Right lobe of liver (tissue), 6 donors: ENCODE measurements around the gene FADS6. TPM values are rescaled to one million over a fixed set of nuclear protein-coding genes. Genes with fewer than 3 reads are reported as not detected.
A peak's percentile ranks its signal among the peaks of the same experiment; 100 is the strongest.
"Not testable (repeated sequence)": the region's sequence is repeated elsewhere in the genome, so short reads cannot be mapped to it uniquely, and the experiment has no call there.

Experiments used
- ATAC-seq, 4 donors: fragments of 200-7000 bp; cut with Tn5 transposase; one replicate each; pipeline ENCODE4 v1.9.1; 2020; ENCODE audit warnings: mild to moderate bottlenecking in 4 of 4, moderate library complexity in 4 of 4
- DNase-seq, 3 donors: peaks; one replicate each; pipeline ENCODE4 v3.0.0-alpha.2; 2020
- H3K27ac ChIP-seq, 3 donors: fragments of 200-600 bp; one replicate each; pipeline ENCODE4 v1.8.0; 2022
- H3K27me3 ChIP-seq, 2 donors: fragments of 200-600 bp; one replicate each; pipeline ENCODE4 v1.8.0; 2022
- H3K36me3 ChIP-seq, 4 donors: fragments of 200-600 bp; sonication (generic) in 1 of 4; one replicate each; pipeline versions ENCODE4 v1.5.1 to v1.8.0; 2017 to 2022; ENCODE audit warnings: control low read depth in 1 of 4
- H3K4me1 ChIP-seq, 4 donors: fragments of 200-600 bp; sonication (generic) in 1 of 4; one replicate each; pipeline versions ENCODE4 v1.5.1 to v1.8.0; 2017 to 2022; ENCODE audit warnings: control low read depth in 1 of 4
- H3K4me3 ChIP-seq, 3 donors: fragments of 200-600 bp; one replicate each; pipeline ENCODE4 v1.8.0; 2022
- H3K9me3 ChIP-seq, 4 donors: fragments of 200-600 bp; sonication (generic) in 1 of 4; one replicate each; pipeline versions ENCODE4 v1.5.1 to v1.8.0; 2017 to 2022; ENCODE audit warnings: control low read depth in 1 of 4
- CTCF ChIP-seq, 4 donors: fragments of 200-600 bp in 3 of 4; fragments of 450-650 bp in 1 of 4; IDR thresholded peaks; one replicate each; pipeline versions ENCODE4 v1.5.1 to v1.8.0; 2016 to 2022; ENCODE audit warnings: antibody characterized with exemption in 4 of 4, mild to moderate bottlenecking in 2 of 4
- POLR2A ChIP-seq: fragments of 450-650 bp; IDR thresholded peaks from one replicate; pipeline ENCODE4 v1.6.1; 2017; ENCODE audit warnings: antibody characterized with exemption, mild to moderate bottlenecking
- WGBS: methylation state at CpG from one replicate; pipeline ENCODE4 v1.1.6; 2018; ENCODE audit warnings: low coverage, low lambda C conversion rate; ENCODE audit not compliant: insufficient coverage; ENCODE audit errors: missing lambda C conversion rate; 5-methylcytosine and 5-hydroxymethylcytosine counted together
- intact Hi-C, 2 donors: fragments of 100-400 bp; cut with DNase I; formaldehyde crosslinking; loops; one replicate each; pipeline versions ENCODE4 v1.11.2 to v1.14.1; 2022
- total RNA-seq, 6 experiments: library from RNA; depleted of rRNA in 2 of 6; stranded (reverse); fragments of >200 nt in 2 of 6; fragmentation: NEBNext Ultra II Directional in 3 of 6; extraction: Animal tissue kit (Norgen Biotek cat#: 25700) in 3 of 6; gene quantifications; one replicate each; pipeline versions ENCODE4 v1.1.0 to v1.2.4, GENCODE V29; 2016 to 2023
- donor health status: DM: no; HTN: yes; CAD: no.
- donor health status: DM: no; HTN: no; CAD: no.
- donor health status: DM: no; HTN: no; CAD: no.
- donor health status: DM: no; HTN: yes; CAD: no.
- donor health status: DM: no; HTN: yes; CAD: no.

Gene FADS6
- total RNA-seq, 6 experiments from 2014 or later = 2.1 to 6.1 (median 3.7) TPM

GRCh38 chr17:74870512-74870911, 22.9 kb downstream of the FADS6 start:
- DNase-seq (peak in 2 of 3 donors; percentile 34 to 51), ATAC-seq (no peak)
- Histone ChIP-seq H3K9me3 (no peaks in the 10 kb centered on the region), H3K4me3 (no peak overlapping the region), H3K36me3 (no peaks in the 10 kb centered on the region), H3K4me1 (peaks cover 0 to 12% (median 2%) of the 10 kb centered on the region in 4 donors), H3K27ac (no peak overlapping the region), H3K27me3 (no peaks in the 10 kb centered on the region)
- intact Hi-C loops = no loop called here
- WGBS = 83% methylated on average over 1 of the region's 3 CpGs
- TF ChIP-seq POLR2A (no peak), CTCF (IDR thresholded peaks at IDR 0.05) (no peak)

- H3K4me3 ChIP-seq, intact Hi-C loops, H3K9me3 ChIP-seq, ATAC-seq, DNase-seq, H3K36me3 ChIP-seq, H3K27ac ChIP-seq, H3K27me3 ChIP-seq: not testable (repeated sequence)
- H3K4me1 ChIP-seq = peaks cover 0 to 12% (median 2%) of the 10 kb centered on the region in 4 donors
- WGBS = 100% methylated on average over 1 of the region's 9 CpGs
Measured at GRCh38 chr17:74870028-74870427, 23.4 kb downstream of the FADS6 start.

GRCh38 chr17:74868908-74869255, 24.6 kb downstream of the FADS6 start:
- Histone ChIP-seq H3K9me3 (no peaks in the 10 kb centered on the region), H3K4me3 (no peak overlapping the region), H3K27ac (no peak overlapping the region), H3K4me1 (peaks cover 0 to 8% (median 1%) of the 10 kb centered on the region in 4 donors), H3K27me3 (no peaks in the 10 kb centered on the region), H3K36me3 (no peaks in the 10 kb centered on the region)
- no peak for ATAC-seq
- TF ChIP-seq CTCF (IDR thresholded peaks at IDR 0.05) (no peak), POLR2A (no peak)
- DNase-seq = peak in 1 of 3 donors; percentile 39
- intact Hi-C loops = loop anchor here (10.0 kb wide), 2 partner anchors 124 to 214 kb away; partner anchors contain the start of gene NHERF1 (in 1 of the 2)
- WGBS = 81% methylated on average over 5 of the region's 6 CpGs

GRCh38 chr17:74868251-74868907, 25.1 kb downstream of the FADS6 start:
- H3K27ac ChIP-seq = no peak overlapping the region
- peak in 1 of 3 donors; percentile 40 for DNase-seq
- H3K9me3 ChIP-seq = no peaks in the 10 kb centered on the region
- no peaks in the 10 kb centered on the region for H3K36me3 ChIP-seq
- intact Hi-C loops = loop anchor here (10.0 kb wide), 2 partner anchors 124 to 214 kb away; partner anchors contain the start of gene NHERF1 (in 1 of the 2)
- no peaks in the 10 kb centered on the region for H3K27me3 ChIP-seq
- no peak for ATAC-seq
- H3K4me1 ChIP-seq = peaks cover 0 to 5% (median 0%) of the 10 kb centered on the region in 4 donors
- WGBS = 53% methylated on average over 11 of the region's 12 CpGs
- TF ChIP-seq CTCF (IDR thresholded peaks at IDR 0.05) (no peak), POLR2A (no peak)
- no peak overlapping the region for H3K4me3 ChIP-seq

- no peak overlapping the region for H3K27ac ChIP-seq
- H3K4me1 ChIP-seq = no peaks in the 10 kb centered on the region
- H3K27me3 ChIP-seq = peaks cover 0 to 4% of the 10 kb centered on the region in 2 donors
- H3K9me3 ChIP-seq = no peaks in the 10 kb centered on the region
- ATAC-seq (no peak), DNase-seq (peak in 1 of 3 donors; percentile 43)
- intact Hi-C loops = loop anchor here (10.0 kb wide), 2 partner anchors 122 to 212 kb away; partner anchors contain the start of gene NHERF1 (in 1 of the 2)
- no peak overlapping the region for H3K4me3 ChIP-seq
- H3K36me3 ChIP-seq = no peaks in the 10 kb centered on the region
- WGBS = 54% methylated on average over 5 of the region's 19 CpGs
- TF ChIP-seq CTCF (IDR thresholded peaks at IDR 0.05) (no peak), POLR2A (no peak)
Measured at GRCh38 chr17:74866198-74866835, 27.1 kb downstream of the FADS6 start.
